HL-60 (cell line): ENCODE measurements around the gene TMPRSS9.

ENCODE experiments used
- DNase-seq, 2 experiments: peaks; one replicate each; pipeline ENCODE4 v3.0.0-alpha.2; 2010 to 2020; ENCODE audit warnings: low read depth in 1 of 2, low spot score in 1 of 2
- H3K27ac ChIP-seq: fragments of 250-450 bp; sonication (Bioruptor Pico); replicated peaks from 2 replicates; pipeline ENCODE4 v1.5.1; 2020; ENCODE audit warnings: mild to moderate bottlenecking, moderate library complexity
- H3K27me3 ChIP-seq: fragments of 250-450 bp; sonication (Bioruptor Pico); 2 replicates; pipeline ENCODE4 v1.5.1; 2021; ENCODE audit warnings: mild to moderate bottlenecking, moderate library complexity; ENCODE audit not compliant: insufficient read depth, poor library complexity, severe bottlenecking
- H3K4me3 ChIP-seq: replicated peaks from 2 replicates; pipeline ENCODE4 v1.5.1; 2011; ENCODE audit warnings: mild to moderate bottlenecking, control low read depth, low read length; ENCODE audit not compliant: insufficient read depth
- GABPA ChIP-seq: IDR thresholded peaks from 2 replicates; pipeline ENCODE4 v1.6.1; 2012; ENCODE audit warnings: low read depth
- POLR2AphosphoS5 ChIP-seq: IDR thresholded peaks from 2 replicates; pipeline ENCODE4 v1.6.1; 2012; ENCODE audit warnings: low read depth
- SPI1 ChIP-seq: IDR thresholded peaks from 2 replicates; pipeline ENCODE4 v1.6.1; 2012; ENCODE audit warnings: low read depth, mild to moderate bottlenecking, borderline replicate concordance
- TF ChIP-seq, protein P1 (sequence below): IDR thresholded peaks from one replicate; pipeline ENCODE4 v1.5.1; 2011; ENCODE audit warnings: low read length, control low read depth, inconsistent platforms; ENCODE audit not compliant: insufficient read depth
- TF ChIP-seq, protein P2 (sequence below): IDR thresholded peaks from 2 replicates; pipeline ENCODE4 v1.6.1; 2012; ENCODE audit warnings: low read depth; ENCODE audit not compliant: insufficient replicate concordance

TMPRSS9 gene

DNA sequence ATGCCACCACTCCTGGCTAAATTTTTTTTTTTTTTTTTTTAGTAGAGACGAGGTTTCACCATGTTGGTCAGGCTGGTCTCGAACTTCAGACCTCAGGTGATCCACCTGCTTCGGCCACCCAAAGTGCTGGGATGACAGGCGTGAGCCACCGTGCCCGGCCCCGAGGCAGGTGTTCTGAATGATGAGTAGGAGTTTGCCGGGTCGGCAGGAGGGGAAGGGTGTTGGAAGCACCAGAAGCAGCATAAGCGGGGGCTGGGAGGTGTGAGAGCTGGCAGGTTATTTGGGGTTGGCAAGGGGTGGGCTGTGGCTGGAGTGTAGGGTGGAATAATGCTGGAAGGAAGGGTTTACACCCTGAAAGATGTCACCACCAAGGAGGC, 29.8 kb upstream of the TMPRSS9 start:
- H3K27me3 ChIP-seq: no peaks in the 10 kb centered on the region
- DNase-seq: no peak
- H3K27ac ChIP-seq: no peak overlapping the region
- H3K4me3 ChIP-seq: no peak overlapping the region
- no peak for TF ChIP-seq SPI1
- TF ChIP-seq, protein P1, sequence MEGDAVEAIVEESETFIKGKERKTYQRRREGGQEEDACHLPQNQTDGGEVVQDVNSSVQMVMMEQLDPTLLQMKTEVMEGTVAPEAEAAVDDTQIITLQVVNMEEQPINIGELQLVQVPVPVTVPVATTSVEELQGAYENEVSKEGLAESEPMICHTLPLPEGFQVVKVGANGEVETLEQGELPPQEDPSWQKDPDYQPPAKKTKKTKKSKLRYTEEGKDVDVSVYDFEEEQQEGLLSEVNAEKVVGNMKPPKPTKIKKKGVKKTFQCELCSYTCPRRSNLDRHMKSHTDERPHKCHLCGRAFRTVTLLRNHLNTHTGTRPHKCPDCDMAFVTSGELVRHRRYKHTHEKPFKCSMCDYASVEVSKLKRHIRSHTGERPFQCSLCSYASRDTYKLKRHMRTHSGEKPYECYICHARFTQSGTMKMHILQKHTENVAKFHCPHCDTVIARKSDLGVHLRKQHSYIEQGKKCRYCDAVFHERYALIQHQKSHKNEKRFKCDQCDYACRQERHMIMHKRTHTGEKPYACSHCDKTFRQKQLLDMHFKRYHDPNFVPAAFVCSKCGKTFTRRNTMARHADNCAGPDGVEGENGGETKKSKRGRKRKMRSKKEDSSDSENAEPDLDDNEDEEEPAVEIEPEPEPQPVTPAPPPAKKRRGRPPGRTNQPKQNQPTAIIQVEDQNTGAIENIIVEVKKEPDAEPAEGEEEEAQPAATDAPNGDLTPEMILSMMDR: no peak
- TF ChIP-seq, protein P2, sequence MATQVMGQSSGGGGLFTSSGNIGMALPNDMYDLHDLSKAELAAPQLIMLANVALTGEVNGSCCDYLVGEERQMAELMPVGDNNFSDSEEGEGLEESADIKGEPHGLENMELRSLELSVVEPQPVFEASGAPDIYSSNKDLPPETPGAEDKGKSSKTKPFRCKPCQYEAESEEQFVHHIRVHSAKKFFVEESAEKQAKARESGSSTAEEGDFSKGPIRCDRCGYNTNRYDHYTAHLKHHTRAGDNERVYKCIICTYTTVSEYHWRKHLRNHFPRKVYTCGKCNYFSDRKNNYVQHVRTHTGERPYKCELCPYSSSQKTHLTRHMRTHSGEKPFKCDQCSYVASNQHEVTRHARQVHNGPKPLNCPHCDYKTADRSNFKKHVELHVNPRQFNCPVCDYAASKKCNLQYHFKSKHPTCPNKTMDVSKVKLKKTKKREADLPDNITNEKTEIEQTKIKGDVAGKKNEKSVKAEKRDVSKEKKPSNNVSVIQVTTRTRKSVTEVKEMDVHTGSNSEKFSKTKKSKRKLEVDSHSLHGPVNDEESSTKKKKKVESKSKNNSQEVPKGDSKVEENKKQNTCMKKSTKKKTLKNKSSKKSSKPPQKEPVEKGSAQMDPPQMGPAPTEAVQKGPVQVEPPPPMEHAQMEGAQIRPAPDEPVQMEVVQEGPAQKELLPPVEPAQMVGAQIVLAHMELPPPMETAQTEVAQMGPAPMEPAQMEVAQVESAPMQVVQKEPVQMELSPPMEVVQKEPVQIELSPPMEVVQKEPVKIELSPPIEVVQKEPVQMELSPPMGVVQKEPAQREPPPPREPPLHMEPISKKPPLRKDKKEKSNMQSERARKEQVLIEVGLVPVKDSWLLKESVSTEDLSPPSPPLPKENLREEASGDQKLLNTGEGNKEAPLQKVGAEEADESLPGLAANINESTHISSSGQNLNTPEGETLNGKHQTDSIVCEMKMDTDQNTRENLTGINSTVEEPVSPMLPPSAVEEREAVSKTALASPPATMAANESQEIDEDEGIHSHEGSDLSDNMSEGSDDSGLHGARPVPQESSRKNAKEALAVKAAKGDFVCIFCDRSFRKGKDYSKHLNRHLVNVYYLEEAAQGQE: no peak

DNA sequence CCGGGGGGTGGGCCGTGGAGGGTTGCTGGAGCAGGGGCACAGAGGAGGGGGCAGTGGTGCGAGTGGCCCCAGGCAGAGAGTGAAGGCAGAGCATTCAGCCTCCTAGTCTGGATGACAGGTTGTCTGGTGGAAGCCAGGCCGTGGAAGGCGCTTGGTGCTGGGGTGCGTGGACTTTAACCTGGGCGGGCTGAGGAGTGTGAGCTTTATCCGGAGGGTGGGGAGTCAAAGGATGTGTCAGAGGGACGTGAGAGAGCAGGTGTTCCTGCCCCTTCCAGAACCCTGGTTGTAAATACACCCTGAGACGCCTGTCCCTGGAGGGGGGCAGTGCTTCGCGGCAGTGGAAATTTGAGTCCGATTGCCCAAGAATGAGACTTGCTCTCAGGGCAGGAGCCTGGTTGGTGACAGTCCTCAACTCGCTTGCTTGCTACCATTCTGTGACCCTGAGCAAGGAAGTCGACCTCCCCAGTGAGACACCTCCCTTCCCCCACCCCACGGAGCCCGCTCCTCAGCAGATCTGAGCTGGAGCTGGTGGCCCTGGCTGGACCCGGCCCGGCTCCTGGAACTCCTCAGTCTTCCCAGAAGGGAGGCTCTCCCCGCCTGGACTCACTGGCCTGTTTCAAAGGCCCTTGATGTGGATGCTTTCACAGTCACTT, 29.3 kb upstream of the TMPRSS9 start:
- no peak overlapping the region for H3K4me3 ChIP-seq
- no peaks in the 10 kb centered on the region for H3K27me3 ChIP-seq
- no peak for DNase-seq
- TF ChIP-seq, protein P2: no peak
- TF ChIP-seq GABPA: no peak
- no peak overlapping the region for H3K27ac ChIP-seq

DNA sequence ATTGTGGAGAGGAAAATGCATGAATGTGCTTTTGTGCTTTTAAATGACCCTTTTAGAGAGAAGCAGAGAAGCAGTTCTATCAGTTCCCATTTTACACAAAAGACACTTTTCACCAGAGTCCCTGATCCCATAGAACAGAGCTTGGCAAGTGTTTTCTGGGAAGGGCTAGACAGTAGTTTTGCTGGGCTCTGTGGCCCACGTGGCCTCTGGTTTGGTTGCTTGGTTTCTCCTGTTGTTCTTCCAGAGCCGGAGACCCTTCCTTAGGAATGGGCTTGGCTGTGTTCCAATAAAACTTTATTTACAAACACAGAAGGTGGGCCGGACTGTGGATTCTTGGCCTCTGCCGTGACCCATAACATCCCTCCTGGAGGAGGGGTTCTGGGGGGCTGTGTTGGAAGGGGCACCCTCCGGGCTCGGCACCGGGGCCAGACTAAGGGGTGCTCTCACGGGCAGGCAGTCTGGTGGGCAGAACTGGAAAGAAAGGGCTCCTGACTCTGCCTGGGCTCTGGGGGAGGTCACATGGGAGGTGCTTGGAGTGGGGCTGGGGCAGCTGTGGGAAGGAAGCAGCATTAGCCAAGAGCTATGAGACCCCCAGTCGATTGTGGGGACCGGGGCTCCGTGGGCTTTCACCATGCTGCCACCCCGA, 28.3 kb upstream of the TMPRSS9 start:
- DNase-seq: no peak
- Histone ChIP-seq H3K4me3 (no peak overlapping the region), H3K27ac (no peak overlapping the region), H3K27me3 (no peaks in the 10 kb centered on the region)
- TF ChIP-seq, protein P2: no peak
- TF ChIP-seq SPI1 (no peak), POLR2AphosphoS5 (no peak), GABPA (no peak)
- TF ChIP-seq, protein P1: no peak
